A549 (cell line): Measurements from ENCODE around the gene SORL1. TPM values are rescaled to one million over a fixed set of nuclear protein-coding genes. Genes with fewer than 3 reads are reported as not detected.

Experiments
- ATAC-seq, 2 experiments: fragments of 200-7000 bp in 1 of 2; fragments of >200 bp in 1 of 2; cut with Nextera tagmentation in 1 of 2; cut with Tn5 transposase in 1 of 2; 3 replicates each; pipeline versions ENCODE4 v1.8.0 to v1.9.1; 2018 to 2020; ENCODE audit warnings: mild to moderate bottlenecking in 1 of 2, moderate library complexity in 1 of 2
- CTCF ChIA-PET: fragments of 300-600 bp; sonication (Branson Sonifier 250); formaldehyde crosslinking; extraction: SDS; loops from one replicate; lab custom pipeline; 2021; ENCODE audit warnings: antibody characterized with exemption, inconsistent platforms; lab: Yijun Ruan, JAX
- POLR2A ChIA-PET: fragments of 350-600 bp; formaldehyde crosslinking; extraction: SDS; loops from one replicate; lab custom pipeline; 2021; ENCODE audit warnings: antibody characterized with exemption, inconsistent platforms; lab: Yijun Ruan, JAX
- DNase-seq, 2 experiments: peaks; one replicate each; pipeline versions ENCODE4 v3.0.0 to v3.0.0-alpha.2; 2011 to 2016; ENCODE audit warnings: low read depth in 1 of 2, low spot score in 1 of 2
- FAIRE-seq: peaks from 2 replicates; lab custom pipeline; 2011; peaks lifted over from hg19 to GRCh38; lab: Jason Lieb, UNC
- H3K27ac ChIP-seq, 2 experiments: fragments of >200 bp; sonication (Bioruptor Twin); formaldehyde crosslinking; 3 replicates each; pipeline ENCODE4 v1.5.1; 2016 to 2017
- H3K4me1 ChIP-seq: fragments of >200 bp; sonication (Bioruptor Twin); formaldehyde crosslinking; 3 replicates; pipeline ENCODE4 v1.6.1; 2016
- H3K4me2 ChIP-seq: fragments of >200 bp; sonication (Bioruptor Twin); formaldehyde crosslinking; 3 replicates; pipeline ENCODE4 v1.6.1; 2016
- H3K4me3 ChIP-seq: fragments of >200 bp; sonication (Bioruptor Twin); formaldehyde crosslinking; 3 replicates; pipeline ENCODE4 v1.5.1; 2016
- H3K9me3 ChIP-seq: fragments of >200 bp; sonication (Bioruptor Twin); formaldehyde crosslinking; 3 replicates; pipeline ENCODE4 v1.6.1; 2016
- BHLHE40 ChIP-seq: IDR thresholded peaks from 2 replicates; pipeline ENCODE4 v1.6.1; 2012; ENCODE audit warnings: low read depth, low read length, inconsistent platforms
- CHD2 ChIP-seq: fragments of 150-350 bp; IDR thresholded peaks from 2 replicates; pipeline ENCODE4 v1.6.1; 2014; ENCODE audit warnings: low read length; ENCODE audit not compliant: partially characterized antibody
- FOSB ChIP-seq: fragments of 250-450 bp; sonication (Bioruptor Pico); IDR thresholded peaks from 2 replicates; pipeline ENCODE4 v1.5.0; 2020; ENCODE audit warnings: mild to moderate bottlenecking, moderate library complexity
- FOXS1 ChIP-seq: fragments of 250-450 bp; sonication (Bioruptor Pico); IDR thresholded peaks from 2 replicates; pipeline ENCODE4 v1.5.0; 2020; ENCODE audit warnings: mild to moderate bottlenecking, moderate library complexity
- JUN ChIP-seq, 2 experiments: fragments of >200 bp; sonication (Bioruptor Twin); formaldehyde crosslinking; IDR thresholded peaks; 2 replicates in 1 of 2; 3 replicates in 1 of 2; pipeline ENCODE4 v1.6.1; 2016 to 2017
- JUNB ChIP-seq: fragments of >200 bp; sonication (Bioruptor Twin); formaldehyde crosslinking; IDR thresholded peaks from 2 replicates; pipeline ENCODE4 v1.6.1; 2016
- NPAS2 ChIP-seq: fragments of 250-450 bp; sonication (Bioruptor Pico); IDR thresholded peaks from 2 replicates; pipeline ENCODE4 v1.8.0; 2022; ENCODE audit warnings: mild to moderate bottlenecking, moderate library complexity, borderline replicate concordance
- POLR2A ChIP-seq: IDR thresholded peaks from 2 replicates; pipeline ENCODE4 v1.6.1; 2012; ENCODE audit warnings: mild to moderate bottlenecking, low read length
- POLR2AphosphoS2 ChIP-seq: conservative IDR thresholded peaks from 2 replicates; pipeline ENCODE4 v1.6.1; 2012; ENCODE audit warnings: low read length, improper control_type of control experiment, inconsistent platforms
- RCOR1 ChIP-seq: fragments of 150-350 bp; IDR thresholded peaks from 2 replicates; pipeline ENCODE4 v1.6.1; 2014; ENCODE audit warnings: antibody characterized with exemption, low read length, low read depth
- SMC3 ChIP-seq: fragments of >200 bp; sonication (Bioruptor Twin); formaldehyde crosslinking; IDR thresholded peaks from 3 replicates; pipeline ENCODE4 v1.6.1; 2018; ENCODE audit warnings: inconsistent platforms
- SREBF2 ChIP-seq: fragments of 450-650 bp; IDR thresholded peaks from 2 replicates; pipeline ENCODE4 v1.6.1; 2014; ENCODE audit warnings: mild to moderate bottlenecking, moderate library complexity
- ZC3H11A ChIP-seq: fragments of 450-650 bp; IDR thresholded peaks from 2 replicates; pipeline ENCODE4 v1.6.1; 2014; ENCODE audit warnings: antibody characterized with exemption, mild to moderate bottlenecking
- ZNF302 ChIP-seq: fragments of 250-450 bp; sonication (Bioruptor Pico); IDR thresholded peaks from 2 replicates; pipeline ENCODE4 v1.9.0; 2021; ENCODE audit warnings: inconsistent platforms, mild to moderate bottlenecking, moderate library complexity
- ZSCAN20 ChIP-seq: fragments of 250-450 bp; sonication (Bioruptor Pico); IDR thresholded peaks from 2 replicates; pipeline ENCODE4 v1.8.0; 2022; ENCODE audit warnings: mild to moderate bottlenecking, moderate library complexity
- WGBS: methylation state at CpG from one replicate; pipeline ENCODE4 v1.1.6; 2017; ENCODE audit errors: missing lambda C conversion rate; 5-methylcytosine and 5-hydroxymethylcytosine counted together
- polyA plus RNA-seq, 4 experiments: library from polyadenylated mRNA; depleted of rRNA in 3 of 4; stranded (reverse); fragments of >200 nt; fragmentation: RNase III in 1 of 4; extraction: RNeasy Plus Mini Kit Qiagen cat#74134 plus additional on column Dnase treatment in 1 of 4; gene quantifications; 2 replicates in 3 of 4; 3 replicates in 1 of 4; pipeline ENCODE4 v1.2.3, GENCODE V29; 2011 to 2017
- TF ChIP-seq, protein P1 (sequence below): fragments of 200-600 bp; sonication (generic); IDR thresholded peaks from 2 replicates; pipeline ENCODE4 v1.6.1; 2016; ENCODE audit warnings: antibody characterized with exemption, mild to moderate bottlenecking, moderate library complexity

Gene SORL1
- polyA plus RNA-seq, 2 of the 4 experiments (the other 2 are of a cell fraction) = 0.45 to 3.8 TPM

DNA sequence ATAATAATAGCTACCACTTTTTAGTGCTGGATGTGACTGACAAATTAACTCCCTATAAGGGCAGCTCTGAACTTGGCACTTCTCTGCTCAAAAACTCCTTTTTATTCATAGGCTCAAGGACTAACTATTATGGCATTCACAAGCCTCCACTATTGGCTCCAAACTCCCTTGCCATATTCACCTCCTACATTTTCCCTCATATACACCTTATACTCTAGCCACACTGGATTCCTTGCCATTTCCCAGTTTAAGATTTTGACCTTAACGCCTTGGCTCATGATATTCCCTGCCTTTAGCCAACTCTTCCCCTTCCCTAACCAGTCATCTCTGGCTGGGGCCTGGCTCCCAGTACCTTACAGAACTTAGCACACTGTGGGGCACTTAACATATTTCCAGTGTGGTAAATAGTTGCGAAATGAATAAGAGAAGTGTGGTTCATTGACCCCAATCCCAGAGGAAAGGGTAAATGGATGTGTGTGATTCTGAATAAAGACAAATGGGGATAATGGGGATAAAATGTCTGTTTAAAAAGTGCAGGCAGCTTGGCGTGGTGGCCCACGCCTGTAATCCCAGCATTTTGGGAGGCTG is 40.0 kb upstream of the SORL1 start:
- no peak overlapping the region for H3K4me2 ChIP-seq
- TF ChIP-seq POLR2A (no peak), NPAS2 (CRISPR knock-in tag) (no peak), BHLHE40 (no peak), JUNB (no peak), ZC3H11A (no peak)
- TF ChIP-seq, protein P1, sequence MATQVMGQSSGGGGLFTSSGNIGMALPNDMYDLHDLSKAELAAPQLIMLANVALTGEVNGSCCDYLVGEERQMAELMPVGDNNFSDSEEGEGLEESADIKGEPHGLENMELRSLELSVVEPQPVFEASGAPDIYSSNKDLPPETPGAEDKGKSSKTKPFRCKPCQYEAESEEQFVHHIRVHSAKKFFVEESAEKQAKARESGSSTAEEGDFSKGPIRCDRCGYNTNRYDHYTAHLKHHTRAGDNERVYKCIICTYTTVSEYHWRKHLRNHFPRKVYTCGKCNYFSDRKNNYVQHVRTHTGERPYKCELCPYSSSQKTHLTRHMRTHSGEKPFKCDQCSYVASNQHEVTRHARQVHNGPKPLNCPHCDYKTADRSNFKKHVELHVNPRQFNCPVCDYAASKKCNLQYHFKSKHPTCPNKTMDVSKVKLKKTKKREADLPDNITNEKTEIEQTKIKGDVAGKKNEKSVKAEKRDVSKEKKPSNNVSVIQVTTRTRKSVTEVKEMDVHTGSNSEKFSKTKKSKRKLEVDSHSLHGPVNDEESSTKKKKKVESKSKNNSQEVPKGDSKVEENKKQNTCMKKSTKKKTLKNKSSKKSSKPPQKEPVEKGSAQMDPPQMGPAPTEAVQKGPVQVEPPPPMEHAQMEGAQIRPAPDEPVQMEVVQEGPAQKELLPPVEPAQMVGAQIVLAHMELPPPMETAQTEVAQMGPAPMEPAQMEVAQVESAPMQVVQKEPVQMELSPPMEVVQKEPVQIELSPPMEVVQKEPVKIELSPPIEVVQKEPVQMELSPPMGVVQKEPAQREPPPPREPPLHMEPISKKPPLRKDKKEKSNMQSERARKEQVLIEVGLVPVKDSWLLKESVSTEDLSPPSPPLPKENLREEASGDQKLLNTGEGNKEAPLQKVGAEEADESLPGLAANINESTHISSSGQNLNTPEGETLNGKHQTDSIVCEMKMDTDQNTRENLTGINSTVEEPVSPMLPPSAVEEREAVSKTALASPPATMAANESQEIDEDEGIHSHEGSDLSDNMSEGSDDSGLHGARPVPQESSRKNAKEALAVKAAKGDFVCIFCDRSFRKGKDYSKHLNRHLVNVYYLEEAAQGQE = no peak
- ChIA-PET POLR2A (no interaction called here), CTCF (no interaction called here)
- DNase-seq (no peak), ATAC-seq (no peak), FAIRE-seq (no peak)
- H3K27ac ChIP-seq = no peak overlapping the region
- 46% methylated on average over 4 of the region's 4 CpGs for WGBS
- H3K4me3 ChIP-seq = no peak overlapping the region
- no peaks in the 10 kb centered on the region for H3K9me3 ChIP-seq
- no peaks in the 10 kb centered on the region for H3K4me1 ChIP-seq

DNA sequence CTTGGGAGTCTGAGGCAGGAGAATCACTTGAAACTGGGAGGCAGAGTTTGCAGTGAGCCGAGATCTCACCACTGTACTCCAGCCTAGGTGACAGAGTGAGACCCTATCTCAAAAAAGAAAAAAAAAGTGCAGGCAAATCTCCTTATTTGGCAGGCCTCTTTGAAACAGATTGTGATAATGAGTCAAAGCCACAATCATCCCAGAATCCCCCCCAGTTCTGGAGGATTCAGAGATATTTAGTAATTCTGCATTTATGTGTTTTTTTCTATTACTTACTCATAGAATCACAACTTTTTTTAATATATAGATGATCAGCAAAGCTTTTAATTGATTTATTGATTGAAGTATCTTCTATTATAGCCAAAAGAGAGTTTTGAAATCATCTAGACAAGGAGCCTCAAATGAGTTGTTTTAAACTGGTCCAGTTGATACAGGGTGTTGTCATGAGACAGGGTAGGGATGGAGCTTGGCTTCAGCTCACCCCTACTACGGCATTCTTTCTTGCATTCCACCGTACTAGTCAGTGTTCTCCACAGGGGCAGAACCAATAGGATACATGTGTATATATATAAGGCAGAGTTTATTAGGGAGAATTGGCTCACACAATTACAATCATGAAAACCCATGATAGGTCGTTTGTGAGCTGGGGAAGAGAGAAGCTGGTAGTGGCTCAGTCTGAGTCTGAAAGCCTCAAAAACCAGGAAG is 39.3 kb upstream of the SORL1 start:
- ChIA-PET CTCF (no interaction called here), POLR2A (no interaction called here)
- TF ChIP-seq ZSCAN20 (no peak), JUN (IDR thresholded peaks at IDR 0.05) (no peak), CHD2 (no peak), ZNF302 (no peak), FOXS1 (CRISPR knock-in tag) (no peak), SREBF2 (no peak)
- Histone ChIP-seq H3K9me3 (no peaks in the 10 kb centered on the region), H3K27ac (no peak overlapping the region), H3K4me1 (no peaks in the 10 kb centered on the region), H3K4me2 (no peak overlapping the region), H3K4me3 (no peak overlapping the region)
- no peak for ATAC-seq
- FAIRE-seq = no peak
- WGBS = 39% methylated on average over 4 of the region's 4 CpGs
- no peak for DNase-seq

DNA sequence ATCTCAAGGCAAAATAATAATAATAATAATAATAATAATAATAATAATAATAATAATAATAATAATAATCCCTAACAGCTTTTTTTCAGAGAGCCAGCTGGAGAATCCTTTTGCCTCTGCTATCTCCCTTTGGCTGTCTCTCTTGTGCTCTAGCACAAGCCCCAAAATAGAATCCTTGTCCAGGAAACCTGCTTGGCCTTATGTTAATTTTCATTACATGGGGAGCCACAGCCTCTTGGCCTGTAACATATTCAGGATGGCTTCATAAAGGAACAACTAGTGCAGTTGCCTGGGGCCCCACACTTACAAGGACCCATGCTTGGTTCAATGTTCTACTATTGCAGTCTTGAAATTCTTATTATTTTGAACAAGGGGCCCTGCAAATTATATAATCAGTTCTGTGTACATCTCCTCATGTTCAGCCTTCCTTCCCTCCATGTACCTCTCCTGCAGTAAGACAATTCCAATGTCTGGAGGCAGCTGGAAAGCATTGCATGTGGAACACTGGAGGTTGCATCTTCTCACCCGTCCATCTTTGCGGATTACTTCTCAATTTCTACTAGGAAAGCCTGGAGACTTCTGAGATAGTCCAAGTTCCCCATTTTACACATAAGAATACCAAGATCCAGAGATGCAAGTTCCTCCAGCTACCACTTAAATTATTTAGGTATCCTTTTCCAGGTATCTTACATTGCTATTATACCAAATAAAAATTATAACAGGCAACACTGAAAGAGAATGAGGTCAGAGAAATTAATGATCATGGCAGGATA is 37.8 kb upstream of the SORL1 start:
- Histone ChIP-seq H3K4me2 (no peak overlapping the region), H3K9me3 (no peaks in the 10 kb centered on the region), H3K4me1 (no peaks in the 10 kb centered on the region), H3K27ac (no peak overlapping the region), H3K4me3 (no peak overlapping the region)
- ChIA-PET CTCF (no interaction called here), POLR2A (no interaction called here)
- 89% methylated on average over 2 of the region's 2 CpGs for WGBS
- DNase-seq = no peak
- no peak for TF ChIP-seq RCOR1
- TF ChIP-seq FOSB = no peak
- no peak for TF ChIP-seq SREBF2
- TF ChIP-seq BHLHE40 = no peak
- ATAC-seq = no peak
- no peak for FAIRE-seq

DNA sequence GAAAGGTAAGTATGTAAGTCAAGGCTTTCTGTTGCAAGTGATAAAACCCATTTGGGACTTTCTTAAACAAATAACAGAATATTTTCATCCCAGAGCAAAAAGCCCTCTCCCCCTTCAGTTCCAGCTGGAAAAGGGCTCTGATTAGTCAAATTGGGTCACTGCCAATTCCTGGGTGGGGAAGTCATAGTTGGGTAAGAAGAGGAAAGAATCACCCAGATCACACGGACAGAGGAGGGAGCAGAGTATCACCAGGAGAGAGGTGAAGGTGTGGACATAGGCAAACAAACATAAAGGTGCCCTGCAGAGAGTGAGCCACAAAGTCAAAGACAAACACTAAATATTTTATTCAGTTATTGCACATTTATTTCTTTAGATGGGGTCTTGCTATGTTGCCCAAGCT is 36.3 kb upstream of the SORL1 start:
- no peak overlapping the region for H3K4me2 ChIP-seq
- H3K27ac ChIP-seq = no peak overlapping the region
- ATAC-seq = no peak
- ChIA-PET POLR2A (no interaction called here), CTCF (interaction anchor here (0.5 kb wide), 1 partner anchor 123 kb away, joined by 3 read pairs; the partner anchor contains the start of gene SC5D)
- TF ChIP-seq SMC3 (no peak), SREBF2 (no peak), POLR2AphosphoS2 (no peak)
- H3K4me1 ChIP-seq = no peaks in the 10 kb centered on the region
- H3K4me3 ChIP-seq = no peak overlapping the region
- no peak for DNase-seq
- whole genome bisulfite sequencing = 0% methylated on average over 1 of the region's 1 CpG
- no peak for FAIRE-seq
- H3K9me3 ChIP-seq = no peaks in the 10 kb centered on the region
